GM19395 (cell line): ENCODE data around the gene POLA2.
A peak's percentile ranks its signal among the peaks of the same experiment; 100 is the strongest.

Experiments used
- ATAC-seq: cut with Tn5 transposase; IDR thresholded peaks from one replicate; pipeline ENCODE4 v1.9.1; 2021; ENCODE audit warnings: mild to moderate bottlenecking, moderate library complexity; ENCODE audit not compliant: unreplicated experiment

The POLA2 gene

GRCh38 chr11:65305501-65306268 is 43.9 kb downstream of the POLA2 start:
- ATAC-seq = no peak

- no peak for ATAC-seq
Measured at GRCh38 chr11:65307298-65308229, 45.8 kb downstream of the POLA2 start.

- no peak for ATAC-seq
Measured at GRCh38 chr11:65308281-65308891, 46.6 kb downstream of the POLA2 start.

- no peak for ATAC-seq
Measured at GRCh38 chr11:65309006-65309405, 47.2 kb downstream of the POLA2 start.

GRCh38 chr11:65310215-65310614 is 48.5 kb downstream of the POLA2 start:
- no peak for ATAC-seq

GRCh38 chr11:65310736-65311135 is 49.0 kb downstream of the POLA2 start:
- ATAC-seq = no peak

GRCh38 chr11:65311170-65311678 is 49.5 kb downstream of the POLA2 start:
- no peak for ATAC-seq

- peak; percentile 63 for ATAC-seq
Measured at GRCh38 chr11:65314501-65315203, 52.9 kb downstream of the POLA2 start, which contains the start of gene CDC42EP2. TSS of gene CDC42EP2 (plus strand) at chr11:65314866. CDS start at chr11:65320899, 6,033 bp downstream.

GRCh38 chr11:65315204-65315865 is 53.6 kb downstream of the POLA2 start:
- peak; percentile 50 for ATAC-seq

- ATAC-seq = peak; percentile 9
Measured at GRCh38 chr11:65315866-65316226, 54.1 kb downstream of the POLA2 start.

- ATAC-seq = no peak
Measured at GRCh38 chr11:65316227-65317024, 54.7 kb downstream of the POLA2 start.

- no peak for ATAC-seq
Measured at GRCh38 chr11:65317025-65317786, 55.4 kb downstream of the POLA2 start.

- no peak for ATAC-seq
Measured at GRCh38 chr11:65320386-65321075, 58.8 kb downstream of the POLA2 start.

- no peak for ATAC-seq
Measured at GRCh38 chr11:65321076-65321475, 59.3 kb downstream of the POLA2 start.

GRCh38 chr11:65321828-65322485 is 60.2 kb downstream of the POLA2 start:
- no peak for ATAC-seq

- no peak for ATAC-seq
Measured at GRCh38 chr11:65323813-65324212, 62.1 kb downstream of the POLA2 start.

GRCh38 chr11:65325435-65325834 is 63.7 kb downstream of the POLA2 start:
- ATAC-seq = no peak
